OCI-LY7 (cell line): Measurements from ENCODE around the gene MEF2A. TPM values are rescaled to one million over a fixed set of nuclear protein-coding genes. Genes with fewer than 3 reads are reported as not detected.

Experiments used
- BruUV-seq: library from RNA; stranded (reverse); fragments of 400-500 nt; replicated peaks from 2 replicates; lab custom pipeline; 2021; lab: Mats Ljungman, UMichigan
- CTCF ChIA-PET: fragments of 300-600 bp; sonication (Branson Sonifier 250); formaldehyde crosslinking; loops from one replicate; lab custom pipeline; 2022; ENCODE audit warnings: antibody characterized with exemption; ENCODE audit not compliant: unreplicated experiment; lab: Charles Lee
- POLR2A ChIA-PET: fragments of 300-600 bp; sonication (Branson Sonifier 250); formaldehyde crosslinking; loops from one replicate; lab custom pipeline; 2022; ENCODE audit warnings: antibody characterized with exemption; lab: Charles Lee
- DNase-seq: peaks from one replicate; pipeline ENCODE4 v3.0.0-alpha.2; 2015; ENCODE audit warnings: low spot score
- H2AFZ ChIP-seq: fragments of 200-600 bp; sonication (generic), shearing (Covaris generic); 2 replicates; pipeline ENCODE4 v1.6.1; 2014; ENCODE audit warnings: mild to moderate bottlenecking, antibody characterized with exemption, low read length, moderate library complexity
- H3K27ac ChIP-seq: fragments of 200-600 bp; sonication (generic); 2 replicates; pipeline ENCODE4 v1.5.1; 2014; ENCODE audit warnings: mixed run types, low read depth, mild to moderate bottlenecking, moderate library complexity, low read length, inconsistent platforms; ENCODE audit not compliant: poor library complexity, severe bottlenecking
- H3K36me3 ChIP-seq: fragments of 200-600 bp; sonication (generic); 2 replicates; pipeline ENCODE4 v1.6.1; 2014; ENCODE audit warnings: mild to moderate bottlenecking, antibody characterized with exemption, low read length, moderate library complexity, mixed read lengths; ENCODE audit not compliant: insufficient read depth
- H3K4me1 ChIP-seq: fragments of 200-600 bp; sonication (generic); 2 replicates; pipeline ENCODE4 v1.5.1; 2014; ENCODE audit warnings: mild to moderate bottlenecking, low read length; ENCODE audit not compliant: insufficient read depth, poor library complexity, severe bottlenecking
- H3K4me2 ChIP-seq: fragments of 200-600 bp; sonication (generic); 2 replicates; pipeline ENCODE4 v1.6.1; 2014; ENCODE audit warnings: mild to moderate bottlenecking, low read length
- H3K4me3 ChIP-seq: fragments of 200-600 bp; sonication (generic); 2 replicates; pipeline ENCODE4 v1.5.1; 2014; ENCODE audit warnings: mild to moderate bottlenecking, low read depth, low read length; ENCODE audit not compliant: poor library complexity, severe bottlenecking
- H3K79me2 ChIP-seq: fragments of 200-600 bp; sonication (generic); 2 replicates; pipeline ENCODE4 v1.6.1; 2016; ENCODE audit warnings: low read depth, mild to moderate bottlenecking, low read length, moderate library complexity, mixed read lengths; ENCODE audit not compliant: insufficient read depth
- H3K9me2 ChIP-seq: fragments of 200-600 bp; sonication (generic); 2 replicates; pipeline ENCODE4 v1.6.1; 2016; ENCODE audit warnings: mild to moderate bottlenecking, low read length, mixed read lengths; ENCODE audit not compliant: insufficient read depth
- H3K9me3 ChIP-seq: fragments of 200-600 bp; sonication (generic); 2 replicates; pipeline ENCODE4 v1.6.1; 2014; ENCODE audit warnings: mild to moderate bottlenecking, mixed run types, low read length, mixed read lengths
- H4K20me1 ChIP-seq: fragments of 200-600 bp; sonication (generic); 2 replicates; pipeline ENCODE4 v1.6.1; 2014; ENCODE audit warnings: mild to moderate bottlenecking, antibody characterized with exemption, low read length, moderate library complexity, mixed read lengths; ENCODE audit not compliant: insufficient read depth
- CTCF ChIP-seq: fragments of 200-600 bp; sonication (generic); conservative IDR thresholded peaks from 2 replicates; pipeline ENCODE4 v1.5.1; 2014; ENCODE audit warnings: mild to moderate bottlenecking, antibody characterized with exemption, low read length, moderate library complexity, mixed read lengths
- EZH2phosphoT487 ChIP-seq: fragments of 200-600 bp; sonication (generic); IDR thresholded peaks from 2 replicates; pipeline ENCODE4 v1.6.1; 2018; ENCODE audit warnings: low read depth, borderline replicate concordance, mild to moderate bottlenecking, mixed run types, antibody characterized with exemption, low read length, moderate library complexity, mixed read lengths
- intact Hi-C: fragments of 100-400 bp; cut with micrococcal nuclease; formaldehyde crosslinking; loops from one replicate; pipeline ENCODE4 v1.10.0; 2022; ENCODE audit not compliant: unreplicated experiment
- total RNA-seq, 2 experiments: library from RNA; depleted of rRNA in 1 of 2; stranded (reverse); fragments of >200 nt in 1 of 2; shearing (Covaris generic) in 1 of 2; gene quantifications; 2 replicates each; pipeline ENCODE4 v1.2.3, GENCODE V29; 2014 to 2022

Gene MEF2A
- total RNA-seq, 2 experiments from 2014 or later: 28.0 to 38.2 TPM

DNA sequence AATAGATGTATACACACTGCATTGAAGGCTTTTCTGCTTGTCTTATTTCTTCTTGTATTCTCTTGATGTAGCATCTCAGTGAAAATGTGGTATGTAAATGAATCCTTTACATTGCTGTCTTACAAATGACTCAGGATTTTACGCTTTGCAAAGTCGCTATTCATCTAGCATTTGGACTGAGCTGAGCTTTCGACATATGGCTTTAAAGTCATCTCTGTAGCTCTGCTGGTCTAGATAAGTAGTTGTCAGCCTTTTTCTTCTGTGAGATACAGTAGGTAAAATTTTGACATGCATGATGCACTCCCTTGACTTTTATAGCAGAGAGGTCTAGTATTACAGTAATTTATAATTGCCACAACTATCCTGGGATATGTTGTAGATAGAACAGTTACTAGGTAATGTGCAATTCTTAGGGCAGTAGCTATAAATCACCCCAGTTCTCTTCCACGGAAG is 16.8 kb downstream of the MEF2A start:
- no peak for DNase-seq
- no peak for TF ChIP-seq CTCF
- TF ChIP-seq EZH2phosphoT487: no peak
- no TSS peak for BruUV-seq
- Histone ChIP-seq H3K36me3 (peaks cover 19% of the 10 kb centered on the region), H3K4me3 (no peak overlapping the region), H3K9me2 (no peaks in the 10 kb centered on the region), H3K27ac (no peak overlapping the region), H3K79me2 (peaks cover 83% of the 10 kb centered on the region; the same call in 1 of the 2 replicates), H3K4me2 (no peak overlapping the region), H3K9me3 (peaks cover 20% of the 10 kb centered on the region), H2AFZ (no peak overlapping the region), H3K4me1 (no peaks in the 10 kb centered on the region), H4K20me1 (peaks cover 6% of the 10 kb centered on the region; the same call in 1 of the 2 replicates)
- intact Hi-C loops: no loop called here
- ChIA-PET POLR2A (interaction anchor here (2.4 kb wide), 1 partner anchor 15 kb away, joined by 14 read pairs; no protein-coding TSS in a partner anchor), CTCF (no interaction called here)

DNA sequence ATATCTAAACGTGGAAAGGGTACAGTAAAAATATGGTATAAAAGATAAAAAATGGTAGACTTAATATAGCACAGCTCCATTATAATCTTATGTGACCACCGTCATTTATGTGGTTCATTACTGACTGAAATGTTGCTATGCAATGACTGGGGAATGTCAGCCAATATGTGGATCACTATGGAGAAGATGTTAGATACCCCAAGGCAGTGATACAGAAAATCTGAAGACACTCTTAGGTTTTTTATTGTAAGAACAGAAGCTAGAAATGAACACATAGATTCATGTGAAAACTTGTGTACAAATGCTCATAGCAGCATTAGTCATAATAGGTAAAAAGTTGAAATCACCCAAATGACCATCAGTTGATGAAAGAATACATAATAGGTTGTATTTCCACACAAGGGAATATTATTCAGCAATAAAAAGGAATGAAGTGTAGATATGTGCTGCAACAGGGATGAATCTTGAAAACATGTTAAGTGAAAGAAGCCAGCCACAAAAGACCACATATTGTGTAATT is 18.4 kb downstream of the MEF2A start:
- H3K9me3 ChIP-seq: peaks cover 24% of the 10 kb centered on the region
- ChIA-PET POLR2A (interaction anchor here (0.7 kb wide), 1 partner anchor 17 kb away, joined by 5 read pairs; no protein-coding TSS in a partner anchor), CTCF (no interaction called here)
- DNase-seq: no peak
- TF ChIP-seq EZH2phosphoT487: no peak
- no peak for TF ChIP-seq CTCF
- H3K9me2 ChIP-seq: no peaks in the 10 kb centered on the region
- intact Hi-C loops: no loop called here
- no TSS peak for BruUV-seq
- H3K36me3 ChIP-seq: peaks cover 24% of the 10 kb centered on the region
- no peaks in the 10 kb centered on the region for H3K4me1 ChIP-seq
- no peak overlapping the region for H3K27ac ChIP-seq
- no peak overlapping the region for H2AFZ ChIP-seq
- H3K4me2 ChIP-seq: no peak overlapping the region
- H4K20me1 ChIP-seq: peaks cover 6% of the 10 kb centered on the region; the same call in 1 of the 2 replicates
- H3K4me3 ChIP-seq: no peak overlapping the region
- peaks cover 82% of the 10 kb centered on the region for H3K79me2 ChIP-seq

DNA sequence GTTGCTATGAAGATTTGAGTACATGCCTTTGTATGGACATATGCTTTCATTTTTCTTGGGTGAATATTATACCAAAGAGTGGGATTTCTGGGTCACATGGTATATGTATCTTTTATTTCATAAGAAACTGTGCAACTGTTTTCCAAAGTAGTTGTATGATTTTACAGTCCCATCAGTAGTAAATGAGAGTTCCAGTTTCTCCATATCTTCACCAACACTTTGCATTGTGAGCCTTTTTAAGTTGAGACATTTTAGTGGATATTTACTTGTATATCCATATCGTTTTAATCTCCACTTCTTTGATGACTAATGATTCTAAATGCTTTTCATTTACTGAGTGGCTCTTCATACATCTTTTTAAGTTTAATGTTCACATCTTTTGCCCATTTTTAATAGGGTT is 20.3 kb downstream of the MEF2A start:
- no TSS peak for BruUV-seq
- ChIA-PET CTCF (no interaction called here), POLR2A (interaction anchor here (0.6 to 0.7 kb wide), 2 partner anchors 69 to 90 kb away, joined by 3 read pairs; no protein-coding TSS in a partner anchor)
- H3K36me3 ChIP-seq: peaks cover 24% of the 10 kb centered on the region
- H3K9me3 ChIP-seq: peaks cover 24% of the 10 kb centered on the region
- intact Hi-C loops: no loop called here
- H3K79me2 ChIP-seq: peaks cover 87% of the 10 kb centered on the region
- no peak overlapping the region for H3K4me3 ChIP-seq
- no peaks in the 10 kb centered on the region; the same call in 1 of the 2 replicates for H3K9me2 ChIP-seq
- no peak for DNase-seq
- TF ChIP-seq EZH2phosphoT487 (no peak), CTCF (no peak)
- H2AFZ ChIP-seq: no peak overlapping the region
- no peaks in the 10 kb centered on the region for H3K4me1 ChIP-seq
- 0 out of 2 replicates have a peak, but pooled peaks cover 6% of the 10 kb centered on the region for H4K20me1 ChIP-seq
- no peak overlapping the region for H3K27ac ChIP-seq
- no peak overlapping the region for H3K4me2 ChIP-seq
